Lower leg skin (tissue), 4 donors: Measurements from ENCODE around the gene CCDC167. TPM values are rescaled to one million over a fixed set of nuclear protein-coding genes. Genes with fewer than 3 reads are reported as not detected.
"Not testable (repeated sequence)": the region's sequence is repeated elsewhere in the genome, so short reads cannot be mapped to it uniquely, and the experiment has no call there.

Experiments used
- DNase-seq, 2 donors: peaks; one replicate each; pipeline ENCODE4 v3.0.0-alpha.2; 2019; ENCODE audit warnings: low spot score in 2 of 2
- H3K4me3 ChIP-seq: fragments of 200-600 bp; sonication (generic); 2 replicates; pipeline ENCODE4 v1.5.1; 2017; ENCODE audit warnings: mild to moderate bottlenecking, low read depth; ENCODE audit not compliant: poor library complexity, severe bottlenecking
- POLR2A ChIP-seq, 2 donors: fragments of 450-650 bp; IDR thresholded peaks; one replicate each; pipeline ENCODE4 v1.6.1; 2016 to 2017; ENCODE audit warnings: antibody characterized with exemption in 2 of 2, mild to moderate bottlenecking in 1 of 2, moderate library complexity in 1 of 2
- WGBS, 2 donors: methylation state at CpG; one replicate each; pipeline ENCODE4 v1.1.5; 2018; 5-methylcytosine and 5-hydroxymethylcytosine counted together
- intact Hi-C: fragments of 100-400 bp; cut with DNase I; formaldehyde crosslinking; loops from one replicate; pipeline ENCODE4 v1.15.0; 2023; ENCODE audit warnings: low total_unique reads
- total RNA-seq, 4 donors: library from RNA; depleted of rRNA; stranded (reverse); fragments of >200 nt; gene quantifications; one replicate each; pipeline ENCODE4 v1.1.0, GENCODE V29; 2016
- TF ChIP-seq, protein P1 (sequence below), 3 donors: fragments of 450-650 bp; IDR thresholded peaks; one replicate each; pipeline ENCODE4 v1.5.1; 2016; ENCODE audit warnings: antibody characterized with exemption in 3 of 3, mild to moderate bottlenecking in 3 of 3, moderate library complexity in 2 of 3

CCDC167 gene
- total RNA-seq, 4 donors from 2014 or later: 11.8 to 21.8 (median 14.5) TPM

GRCh38 chr6:37456126-37456525 lies 43.6 kb downstream of the CCDC167 start:
- H3K4me3 ChIP-seq: no peak overlapping the region
- TF ChIP-seq POLR2A (IDR thresholded peaks at IDR 0.05): no peak
- TF ChIP-seq, protein P1, sequence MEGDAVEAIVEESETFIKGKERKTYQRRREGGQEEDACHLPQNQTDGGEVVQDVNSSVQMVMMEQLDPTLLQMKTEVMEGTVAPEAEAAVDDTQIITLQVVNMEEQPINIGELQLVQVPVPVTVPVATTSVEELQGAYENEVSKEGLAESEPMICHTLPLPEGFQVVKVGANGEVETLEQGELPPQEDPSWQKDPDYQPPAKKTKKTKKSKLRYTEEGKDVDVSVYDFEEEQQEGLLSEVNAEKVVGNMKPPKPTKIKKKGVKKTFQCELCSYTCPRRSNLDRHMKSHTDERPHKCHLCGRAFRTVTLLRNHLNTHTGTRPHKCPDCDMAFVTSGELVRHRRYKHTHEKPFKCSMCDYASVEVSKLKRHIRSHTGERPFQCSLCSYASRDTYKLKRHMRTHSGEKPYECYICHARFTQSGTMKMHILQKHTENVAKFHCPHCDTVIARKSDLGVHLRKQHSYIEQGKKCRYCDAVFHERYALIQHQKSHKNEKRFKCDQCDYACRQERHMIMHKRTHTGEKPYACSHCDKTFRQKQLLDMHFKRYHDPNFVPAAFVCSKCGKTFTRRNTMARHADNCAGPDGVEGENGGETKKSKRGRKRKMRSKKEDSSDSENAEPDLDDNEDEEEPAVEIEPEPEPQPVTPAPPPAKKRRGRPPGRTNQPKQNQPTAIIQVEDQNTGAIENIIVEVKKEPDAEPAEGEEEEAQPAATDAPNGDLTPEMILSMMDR (IDR thresholded peaks at IDR 0.05): no peak
- WGBS, 2 donors: 59 to 70% methylated on average over 6 of the region's 6 CpGs
- peak in 1 of 2 donors; percentile 28 for DNase-seq
- intact Hi-C loops: no loop called here

- intact Hi-C loops: no loop called here
- TF ChIP-seq POLR2A (IDR thresholded peaks at IDR 0.05): no peak
- TF ChIP-seq, protein P1 (IDR thresholded peaks at IDR 0.05): no peak
- no peak overlapping the region for H3K4me3 ChIP-seq
- DNase-seq: peak in 1 of 2 donors; percentile 17
- 72 to 73% methylated on average over 8 of the region's 8 CpGs for WGBS, 2 donors
Measured at GRCh38 chr6:37454420-37455140, 45.1 kb downstream of the CCDC167 start.

DNA sequence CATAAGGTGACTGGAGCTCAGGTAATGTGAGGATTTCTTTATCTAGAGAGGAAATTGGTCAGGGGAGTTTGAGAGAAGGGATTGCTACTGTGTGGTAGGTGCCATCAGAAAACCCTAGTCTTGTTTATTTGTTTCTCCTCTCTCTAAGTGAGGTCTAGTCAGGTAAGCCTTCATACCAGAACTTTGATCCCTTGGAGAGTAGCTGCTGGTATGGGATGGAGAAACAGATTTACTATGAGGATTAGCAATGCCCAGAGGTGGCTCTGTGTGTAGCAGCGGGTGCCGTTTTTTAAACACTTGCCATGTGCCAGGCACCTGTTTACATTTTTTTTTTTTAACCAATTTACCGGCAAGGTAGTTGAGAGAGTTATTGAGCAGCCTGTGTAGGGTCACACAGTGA lies 47.2 kb downstream of the CCDC167 start:
- no peak for TF ChIP-seq POLR2A (IDR thresholded peaks at IDR 0.05)
- TF ChIP-seq, protein P1 (IDR thresholded peaks at IDR 0.05): no peak
- no peak overlapping the region for H3K4me3 ChIP-seq
- DNase-seq: no peak
- WGBS, 2 donors: 74 to 79% methylated on average over 3 of the region's 3 CpGs
- intact Hi-C loops: no loop called here

GRCh38 chr6:37451441-37452193 lies 48.1 kb downstream of the CCDC167 start:
- TF ChIP-seq, protein P1 (IDR thresholded peaks at IDR 0.05): no peak
- no peak for TF ChIP-seq POLR2A (IDR thresholded peaks at IDR 0.05)
- WGBS, 2 donors: 50 to 57% methylated on average over 2 of the region's 2 CpGs
- H3K4me3 ChIP-seq: no peak overlapping the region
- intact Hi-C loops: no loop called here
- peak in 1 of 2 donors; percentile 23 for DNase-seq

DNA sequence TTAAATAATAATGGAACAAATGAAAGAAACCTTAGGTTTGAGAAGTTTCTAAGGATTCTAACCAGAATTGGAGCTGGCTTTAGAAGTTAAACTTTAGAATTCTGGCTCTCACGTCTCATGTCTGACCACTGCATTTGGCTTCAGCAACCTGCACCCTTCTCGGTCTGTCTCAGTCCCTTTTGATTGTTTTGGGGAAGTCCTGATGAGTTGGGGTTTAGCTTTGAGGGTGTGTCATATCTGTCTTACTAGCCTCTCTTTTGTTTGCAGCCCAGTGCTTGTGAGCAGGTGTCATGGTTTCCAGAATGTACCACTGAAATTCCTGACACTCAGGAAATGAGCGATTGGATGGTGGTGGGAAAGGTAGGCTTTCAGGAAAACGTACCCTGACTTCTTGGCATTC lies 49.7 kb downstream of the CCDC167 start:
- WGBS, 2 donors: 88 to 94% methylated on average over 4 of the region's 4 CpGs
- DNase-seq: peak in 1 of 2 donors; percentile 14
- H3K4me3 ChIP-seq: no peak overlapping the region
- intact Hi-C loops: no loop called here
- no peak for TF ChIP-seq POLR2A (IDR thresholded peaks at IDR 0.05)
- TF ChIP-seq, protein P1 (IDR thresholded peaks at IDR 0.05): no peak

DNA sequence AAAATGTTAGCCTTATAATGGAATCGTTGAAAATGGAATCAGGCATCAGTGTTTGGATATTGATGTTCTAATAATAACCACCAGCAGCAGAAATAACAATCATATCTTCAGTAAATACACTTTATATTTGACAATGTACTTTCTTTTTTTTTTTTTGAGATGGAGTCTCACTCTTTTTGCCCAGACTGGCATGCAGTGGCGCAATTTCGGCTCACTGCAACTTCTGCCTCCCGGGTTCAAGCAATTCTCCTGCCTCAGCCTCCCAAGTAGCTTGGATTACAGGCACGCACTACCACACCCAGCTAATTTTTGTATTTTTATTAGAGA lies 56.5 kb downstream of the CCDC167 start:
- WGBS, 2 donors: 87 to 88% methylated on average over 5 of the region's 5 CpGs
- DNase-seq, intact Hi-C loops, H3K4me3 ChIP-seq: not testable (repeated sequence)
